Nephron progenitor cell (in vitro differentiated cells): ENCODE results near the gene NOS1AP.

Experiments
- DNase-seq: peaks from one replicate; pipeline ENCODE4 v3.0.0; 2021
- H3K27ac Mint-ChIP-seq: 2 replicates; pipeline ENCODE4 v1.8.0; 2021; ENCODE audit warnings: mild to moderate bottlenecking, moderate library complexity, mixed read lengths
- H3K27me3 Mint-ChIP-seq: 2 replicates; pipeline ENCODE4 v1.8.0; 2021; ENCODE audit warnings: mild to moderate bottlenecking, low read depth, mixed read lengths; ENCODE audit not compliant: poor library complexity
- H3K36me3 Mint-ChIP-seq: 2 replicates; pipeline ENCODE4 v1.8.0; 2021; ENCODE audit warnings: low read depth, mixed read lengths
- H3K4me1 Mint-ChIP-seq: 2 replicates; pipeline ENCODE4 v1.8.0; 2021; ENCODE audit warnings: mixed read lengths
- H3K4me3 Mint-ChIP-seq: 2 replicates; pipeline ENCODE4 v1.8.0; 2021; ENCODE audit warnings: mild to moderate bottlenecking, moderate library complexity, mixed read lengths
- H3K9me3 Mint-ChIP-seq: 2 replicates; pipeline ENCODE4 v1.8.0; 2021; ENCODE audit warnings: mild to moderate bottlenecking, moderate library complexity, mixed read lengths
- TF ChIP-seq, protein P1 (sequence below): fragments of 200-600 bp; sonication (generic); IDR thresholded peaks from 2 replicates; pipeline ENCODE4 v1.5.0; 2021; ENCODE audit warnings: antibody characterized with exemption

NOS1AP gene

DNA sequence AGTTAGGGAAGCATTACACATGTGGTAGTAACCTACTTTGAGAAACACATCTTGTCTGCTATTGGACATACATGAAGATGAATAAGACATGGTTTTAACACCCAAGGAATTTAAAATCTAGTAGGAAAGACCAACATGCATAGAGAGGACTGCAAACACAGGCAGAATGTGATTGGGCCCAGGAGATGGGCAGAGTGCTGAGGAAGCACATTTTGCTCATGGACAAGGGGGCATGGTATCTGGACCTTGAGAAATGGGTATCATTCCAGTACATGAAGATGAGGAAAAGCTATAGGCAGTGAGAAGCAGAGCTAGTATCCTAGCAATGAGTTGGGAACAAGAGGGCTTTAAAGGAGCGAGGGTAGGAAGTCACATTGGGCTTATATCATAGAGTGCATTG is 164.4 kb downstream of the NOS1AP start:
- DNase-seq, result no peak
- H3K27ac Mint-ChIP-seq, result no peak overlapping the region
- no peaks in the 10 kb centered on the region for H3K36me3 Mint-ChIP-seq
- H3K9me3 Mint-ChIP-seq, result no peaks in the 10 kb centered on the region
- H3K27me3 Mint-ChIP-seq, result no peaks in the 10 kb centered on the region
- TF ChIP-seq, protein P1, sequence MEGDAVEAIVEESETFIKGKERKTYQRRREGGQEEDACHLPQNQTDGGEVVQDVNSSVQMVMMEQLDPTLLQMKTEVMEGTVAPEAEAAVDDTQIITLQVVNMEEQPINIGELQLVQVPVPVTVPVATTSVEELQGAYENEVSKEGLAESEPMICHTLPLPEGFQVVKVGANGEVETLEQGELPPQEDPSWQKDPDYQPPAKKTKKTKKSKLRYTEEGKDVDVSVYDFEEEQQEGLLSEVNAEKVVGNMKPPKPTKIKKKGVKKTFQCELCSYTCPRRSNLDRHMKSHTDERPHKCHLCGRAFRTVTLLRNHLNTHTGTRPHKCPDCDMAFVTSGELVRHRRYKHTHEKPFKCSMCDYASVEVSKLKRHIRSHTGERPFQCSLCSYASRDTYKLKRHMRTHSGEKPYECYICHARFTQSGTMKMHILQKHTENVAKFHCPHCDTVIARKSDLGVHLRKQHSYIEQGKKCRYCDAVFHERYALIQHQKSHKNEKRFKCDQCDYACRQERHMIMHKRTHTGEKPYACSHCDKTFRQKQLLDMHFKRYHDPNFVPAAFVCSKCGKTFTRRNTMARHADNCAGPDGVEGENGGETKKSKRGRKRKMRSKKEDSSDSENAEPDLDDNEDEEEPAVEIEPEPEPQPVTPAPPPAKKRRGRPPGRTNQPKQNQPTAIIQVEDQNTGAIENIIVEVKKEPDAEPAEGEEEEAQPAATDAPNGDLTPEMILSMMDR, result no peak
- H3K4me3 Mint-ChIP-seq, result no peak overlapping the region
- H3K4me1 Mint-ChIP-seq, result peaks cover 57% of the 10 kb centered on the region

DNA sequence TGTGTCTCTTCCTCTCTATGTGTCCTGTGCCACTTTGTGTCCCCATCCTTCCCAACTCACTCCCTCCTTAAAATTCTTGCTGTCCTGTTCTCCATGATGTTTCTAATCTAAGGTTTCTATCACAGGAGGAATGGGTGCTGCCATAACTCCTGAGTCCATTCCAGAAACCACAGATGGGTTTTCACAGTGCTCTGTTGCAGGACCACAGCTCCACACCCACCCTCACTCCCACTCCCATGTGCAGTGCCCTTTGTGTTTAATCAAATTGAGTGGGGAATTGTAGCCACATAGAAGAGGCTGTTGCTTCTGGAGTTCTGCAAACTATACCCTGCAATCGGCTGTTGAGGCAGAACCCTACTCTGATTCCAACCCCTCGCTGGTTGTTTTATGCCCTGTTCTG is 165.1 kb downstream of the NOS1AP start:
- Mint-ChIP-seq H3K9me3 (no peaks in the 10 kb centered on the region), H3K36me3 (no peaks in the 10 kb centered on the region), H3K27ac (peak overlapping the region; percentile 34), H3K27me3 (peaks cover 2% of the 10 kb centered on the region), H3K4me3 (no peak overlapping the region), H3K4me1 (peaks cover 56% of the 10 kb centered on the region)
- no peak for DNase-seq
- TF ChIP-seq, protein P1, result no peak

DNA sequence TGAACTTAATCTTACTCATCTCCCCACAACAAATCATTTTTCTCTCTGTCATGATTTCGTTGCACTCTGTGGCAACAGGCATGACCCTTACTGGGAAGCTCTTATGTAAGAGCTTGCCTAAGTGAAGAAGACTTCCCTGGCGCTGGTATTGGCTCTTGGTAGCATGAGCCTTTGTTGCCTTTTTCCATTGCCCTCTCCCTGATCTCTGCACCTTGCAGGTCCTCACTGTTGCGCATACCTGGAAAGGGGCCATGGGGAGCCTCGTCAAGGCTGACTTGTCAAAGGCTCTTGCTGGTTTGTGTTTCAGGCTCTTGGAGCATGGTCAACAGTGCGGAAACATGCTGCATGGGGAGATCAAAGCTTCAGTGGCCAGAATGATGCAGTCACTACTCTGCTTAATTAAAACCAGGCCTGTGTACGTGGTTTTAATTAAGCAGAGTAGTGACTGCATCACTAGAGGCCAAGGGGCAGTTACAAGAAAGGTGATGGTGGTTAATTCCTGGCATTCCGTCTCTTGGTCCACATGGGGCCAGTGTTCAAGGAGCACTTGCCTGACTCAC is 165.8 kb downstream of the NOS1AP start:
- TF ChIP-seq, protein P1, result no peak
- H3K9me3 Mint-ChIP-seq, result no peaks in the 10 kb centered on the region
- no peaks in the 10 kb centered on the region for H3K36me3 Mint-ChIP-seq
- peaks cover 3% of the 10 kb centered on the region for H3K27me3 Mint-ChIP-seq
- DNase-seq, result peak; percentile 47
- H3K4me1 Mint-ChIP-seq, result peaks cover 49% of the 10 kb centered on the region
- peak overlapping the region; percentile 24 for H3K4me3 Mint-ChIP-seq
- H3K27ac Mint-ChIP-seq, result peak overlapping the region; percentile 62

DNA sequence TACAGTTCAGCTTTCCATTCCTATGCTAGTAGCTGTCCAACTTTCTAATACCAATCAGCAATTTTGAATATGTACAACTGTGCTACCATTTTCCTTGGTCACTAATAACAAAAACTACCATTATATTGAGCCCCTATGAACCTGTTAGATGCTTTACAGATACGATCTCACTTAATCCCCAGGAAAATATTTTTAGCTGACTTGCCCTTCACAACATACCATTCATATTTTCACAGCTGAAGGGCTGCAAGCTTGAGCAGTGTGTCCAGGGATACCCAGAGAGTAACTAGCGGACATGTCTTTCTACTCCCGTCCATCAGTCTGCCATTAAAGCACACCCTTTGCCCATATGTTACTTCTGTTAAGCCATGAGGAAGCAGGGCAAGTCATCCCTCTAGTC is 166.7 kb downstream of the NOS1AP start:
- no peak overlapping the region for H3K27ac Mint-ChIP-seq
- H3K27me3 Mint-ChIP-seq, result peaks cover 3% of the 10 kb centered on the region
- H3K4me3 Mint-ChIP-seq, result no peak overlapping the region
- H3K9me3 Mint-ChIP-seq, result no peaks in the 10 kb centered on the region
- H3K4me1 Mint-ChIP-seq, result peaks cover 45% of the 10 kb centered on the region
- no peaks in the 10 kb centered on the region for H3K36me3 Mint-ChIP-seq
- no peak for DNase-seq
- TF ChIP-seq, protein P1, result no peak

DNA sequence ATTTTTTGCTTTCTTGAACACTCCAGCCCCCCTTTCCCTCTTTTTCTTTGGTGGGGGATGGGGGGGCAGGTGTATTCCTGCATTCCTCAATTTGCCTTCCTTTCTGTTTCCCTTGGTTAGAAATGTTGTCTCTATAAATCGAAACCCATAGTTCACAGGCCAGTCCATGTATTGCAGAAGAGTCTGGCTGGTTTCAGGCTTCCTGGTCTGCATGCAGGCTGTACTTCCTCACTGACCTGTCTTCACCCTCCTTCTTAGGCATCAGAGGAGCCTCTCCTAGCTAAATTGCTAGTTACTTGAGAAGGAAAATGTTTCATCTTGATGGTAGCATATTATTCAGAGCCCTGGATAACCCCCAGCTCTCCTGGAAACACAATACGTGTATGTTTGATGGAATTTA is 167.1 kb downstream of the NOS1AP start:
- Mint-ChIP-seq H3K27ac (peak overlapping the region; percentile 26), H3K4me1 (peaks cover 43% of the 10 kb centered on the region), H3K27me3 (peaks cover 3% of the 10 kb centered on the region), H3K4me3 (no peak overlapping the region), H3K9me3 (no peaks in the 10 kb centered on the region), H3K36me3 (no peaks in the 10 kb centered on the region)
- no peak for DNase-seq
- TF ChIP-seq, protein P1, result no peak

DNA sequence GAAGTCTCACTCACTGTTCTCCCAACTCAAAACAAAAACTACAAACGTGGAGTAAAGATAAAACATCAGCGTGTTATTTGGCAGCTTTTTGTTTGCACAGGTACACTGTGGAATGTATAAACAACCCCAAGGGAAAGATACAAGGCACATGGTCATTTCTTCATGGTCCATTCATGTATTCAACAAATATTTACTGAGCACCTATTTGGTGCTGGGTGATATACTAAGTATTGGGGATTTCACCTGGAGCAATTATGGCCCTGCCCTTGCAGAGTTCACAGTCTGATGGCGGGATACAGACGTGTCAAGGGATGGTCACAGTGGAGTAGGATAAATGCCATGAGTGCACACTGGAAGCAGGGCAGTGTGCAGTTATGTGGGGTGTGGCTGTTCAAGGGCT is 171.1 kb downstream of the NOS1AP start:
- TF ChIP-seq, protein P1, result no peak
- Mint-ChIP-seq H3K27ac (no peak overlapping the region), H3K4me1 (peaks cover 14% of the 10 kb centered on the region), H3K36me3 (no peaks in the 10 kb centered on the region), H3K27me3 (peaks cover 3% of the 10 kb centered on the region), H3K4me3 (no peak overlapping the region), H3K9me3 (no peaks in the 10 kb centered on the region)
- DNase-seq, result no peak
